H1 (cell line): ENCODE measurements around the gene CIRBP. TPM values are rescaled to one million over a fixed set of nuclear protein-coding genes. Genes with fewer than 3 reads are reported as not detected.

ENCODE experiments used
- CTCF ChIA-PET: fragments of 300-600 bp; sonication (Branson Sonifier 250); formaldehyde crosslinking; loops from one replicate; lab custom pipeline; 2021; ENCODE audit not compliant: partially characterized antibody; lab: Charles Lee
- POLR2A ChIA-PET: fragments of 300-600 bp; sonication (Branson Sonifier 250); formaldehyde crosslinking; loops from one replicate; lab custom pipeline; 2021; ENCODE audit warnings: inconsistent platforms; ENCODE audit not compliant: partially characterized antibody; lab: Charles Lee
- DNase-seq, 2 experiments: peaks; one replicate each; pipeline versions ENCODE4 v3.0.0 to v3.0.0-alpha.2; 2010 to 2022; ENCODE audit warnings: low spot score in 2 of 2, low read depth in 1 of 2, mixed read lengths in 1 of 2
- FAIRE-seq: peaks from 2 replicates; lab custom pipeline; 2011; peaks lifted over from hg19 to GRCh38; lab: Jason Lieb, UNC
- H2AFZ ChIP-seq: 2 replicates; pipeline ENCODE4 v1.8.1; 2012; ENCODE audit warnings: low read length, inconsistent platforms
- H2AK5ac ChIP-seq: 2 replicates; pipeline ENCODE4 v1.6.1; 2013; ENCODE audit warnings: low read depth, low read length
- H2BK120ac ChIP-seq: replicated peaks from 2 replicates; pipeline ENCODE3; 2013; ENCODE audit warnings: low read depth, low read length, inconsistent platforms
- H2BK12ac ChIP-seq: 2 replicates; pipeline ENCODE4 v1.6.1; 2013; ENCODE audit warnings: low read depth, low read length
- H2BK15ac ChIP-seq: 2 replicates; pipeline ENCODE4 v1.6.1; 2013; ENCODE audit warnings: low read length
- H2BK20ac ChIP-seq: 2 replicates; pipeline ENCODE4 v1.6.1; 2013; ENCODE audit warnings: low read length
- H2BK5ac ChIP-seq: 2 replicates; pipeline ENCODE4 v1.6.1; 2013; ENCODE audit warnings: low read depth, low read length
- H3K14ac ChIP-seq: 2 replicates; pipeline ENCODE4 v1.6.1; 2013; ENCODE audit warnings: inconsistent platforms; ENCODE audit not compliant: insufficient read length
- H3K18ac ChIP-seq: 2 replicates; pipeline ENCODE4 v1.6.1; 2013; ENCODE audit warnings: low read length; ENCODE audit errors: extremely low read depth
- H3K23ac ChIP-seq: 2 replicates; pipeline ENCODE4 v1.6.1; 2013; ENCODE audit warnings: inconsistent platforms; ENCODE audit not compliant: insufficient read length
- H3K23me2 ChIP-seq: 2 replicates; pipeline ENCODE4 v1.6.1; 2013; ENCODE audit warnings: low read depth, low read length
- H3K27ac ChIP-seq: 2 replicates; pipeline ENCODE4 v1.6.1; 2011; ENCODE audit warnings: low read depth, low read length, inconsistent platforms
- H3K27me3 ChIP-seq, 4 experiments: replicated peaks in 1 of 4; 1 replicate in 1 of 4; 2 replicates in 3 of 4; pipeline versions ENCODE4 v1.6.1 to v1.8.1; 2011 to 2013; ENCODE audit warnings: low read length in 3 of 4, mild to moderate bottlenecking in 3 of 4, inconsistent platforms in 2 of 4, mixed read lengths in 2 of 4, moderate library complexity in 1 of 4; ENCODE audit not compliant: control insufficient read depth in 3 of 4, insufficient read depth in 3 of 4; ENCODE audit errors: extremely low read depth in 1 of 4
- H3K36me3 ChIP-seq, 4 experiments: 2 replicates each; pipeline versions ENCODE4 v1.6.1 to v1.8.1; 2011 to 2013; ENCODE audit warnings: mild to moderate bottlenecking in 4 of 4, low read length in 3 of 4, moderate library complexity in 2 of 4, control low read depth in 1 of 4, inconsistent platforms in 1 of 4; ENCODE audit not compliant: insufficient read depth in 4 of 4, control insufficient read depth in 2 of 4
- H3K4ac ChIP-seq: replicated peaks from 2 replicates; pipeline ENCODE3; 2013; ENCODE audit warnings: low read length, low read depth, mixed read lengths, inconsistent platforms; ENCODE audit not compliant: insufficient read length
- H3K4me1 ChIP-seq, 4 experiments: replicated peaks in 1 of 4; 1 replicate in 1 of 4; 2 replicates in 3 of 4; pipeline versions ENCODE4 v1.6.1 to v1.8.1; 2011 to 2013; ENCODE audit warnings: low read length in 3 of 4, inconsistent platforms in 2 of 4, mixed read lengths in 1 of 4; ENCODE audit not compliant: insufficient read depth in 4 of 4, control insufficient read depth in 3 of 4
- H3K4me2 ChIP-seq, 2 experiments: 2 replicates each; pipeline versions ENCODE4 v1.6.1 to v1.8.1; 2011 to 2013; ENCODE audit warnings: low read depth in 2 of 2, low read length in 2 of 2, control low read depth in 1 of 2, inconsistent platforms in 1 of 2, mild to moderate bottlenecking in 1 of 2; ENCODE audit not compliant: insufficient read depth in 1 of 2
- H3K4me3 ChIP-seq, 4 experiments: fragments of 200-600, 300-600 bp in 1 of 4; sonication (generic), shearing (Covaris generic), sonication (Bioruptor Twin) in 1 of 4; 2 replicates each; pipeline versions ENCODE4 v1.5.1 to v1.8.1; 2011 to 2016; ENCODE audit warnings: low read length in 4 of 4, low read depth in 3 of 4, control low read depth in 2 of 4, inconsistent platforms in 2 of 4, mild to moderate bottlenecking in 2 of 4, mixed read lengths in 1 of 4, moderate library complexity in 1 of 4; ENCODE audit not compliant: insufficient read depth in 2 of 4; ENCODE audit errors: extremely low read depth in 1 of 4
- H3K56ac ChIP-seq: replicated peaks from 2 replicates; pipeline ENCODE3; 2013; ENCODE audit warnings: low read depth, mild to moderate bottlenecking, mixed read lengths, low read length, inconsistent platforms; ENCODE audit not compliant: insufficient read length
- H3K79me1 ChIP-seq: 2 replicates; pipeline ENCODE4 v1.6.1; 2013; ENCODE audit warnings: low read depth, low read length, control low read depth
- H3K79me2 ChIP-seq, 2 experiments: 2 replicates each; pipeline versions ENCODE4 v1.6.1 to v1.8.1; 2012 to 2013; ENCODE audit warnings: low read length in 2 of 2, mild to moderate bottlenecking in 2 of 2, inconsistent platforms in 1 of 2; ENCODE audit not compliant: insufficient read depth in 2 of 2, control insufficient read depth in 1 of 2
- H3K9ac ChIP-seq, 4 experiments: replicated peaks in 1 of 4; 1 replicate in 1 of 4; 2 replicates in 3 of 4; pipeline versions ENCODE4 v1.6.1 to v1.8.1; 2011 to 2013; ENCODE audit warnings: low read depth in 3 of 4, low read length in 3 of 4, control low read depth in 2 of 4, mild to moderate bottlenecking in 2 of 4, moderate library complexity in 2 of 4, inconsistent platforms in 1 of 4; ENCODE audit errors: extremely low read depth in 1 of 4
- H3K9me3 ChIP-seq, 2 experiments: 2 replicates each; pipeline versions ENCODE4 v1.6.1 to v1.8.1; 2012 to 2013; ENCODE audit warnings: mild to moderate bottlenecking in 2 of 2, moderate library complexity in 2 of 2, control low read depth in 1 of 2, inconsistent platforms in 1 of 2, low read depth in 1 of 2, low read length in 1 of 2, mixed read lengths in 1 of 2; ENCODE audit not compliant: insufficient read depth in 2 of 2
- H4K20me1 ChIP-seq, 2 experiments: replicated peaks in 1 of 2; 2 replicates each; pipeline versions ENCODE3 to v1.8.1; 2011 to 2013; ENCODE audit warnings: inconsistent platforms in 2 of 2, low read length in 2 of 2, mild to moderate bottlenecking in 1 of 2; ENCODE audit not compliant: insufficient read depth in 2 of 2, control insufficient read depth in 1 of 2
- H4K5ac ChIP-seq: 2 replicates; pipeline ENCODE4 v1.6.1; 2013; ENCODE audit warnings: low read length, low read depth, mixed read lengths, inconsistent platforms; ENCODE audit not compliant: insufficient read length
- H4K8ac ChIP-seq: 2 replicates; pipeline ENCODE4 v1.8.0; 2013; ENCODE audit warnings: mild to moderate bottlenecking, moderate library complexity, low read length, inconsistent platforms; ENCODE audit not compliant: insufficient read depth; ENCODE audit errors: extremely low read depth
- H4K91ac ChIP-seq: replicated peaks from 2 replicates; pipeline ENCODE3; 2013; ENCODE audit warnings: low read length, mixed read lengths, inconsistent platforms; ENCODE audit not compliant: insufficient read length
- CHD1 ChIP-seq: IDR thresholded peaks from 2 replicates; pipeline ENCODE4 v1.6.1; 2012; ENCODE audit warnings: low read depth, low read length, improper control_type of control experiment
- MAX ChIP-seq: IDR thresholded peaks from 2 replicates; pipeline ENCODE4 v1.6.1; 2012; ENCODE audit warnings: inconsistent platforms
- POLR2A ChIP-seq, 2 experiments: IDR thresholded peaks; 1 replicate in 1 of 2; 2 replicates in 1 of 2; pipeline ENCODE4 v1.6.1; 2011; ENCODE audit warnings: low read depth in 2 of 2, low read length in 2 of 2, mild to moderate bottlenecking in 2 of 2; ENCODE audit errors: control extremely low read depth in 1 of 2
- POLR2AphosphoS5 ChIP-seq: IDR thresholded peaks from 2 replicates; pipeline ENCODE4 v1.6.1; 2011; ENCODE audit warnings: low read depth, low read length
- WGBS, 2 experiments: shearing (Covaris generic) in 1 of 2; methylation state at CpG; one replicate each; pipeline versions ENCODE4 v1.1.6 to v1.1.7; 2013 to 2015; ENCODE audit warnings: low lambda C conversion rate in 2 of 2, mixed read lengths in 2 of 2, inconsistent platforms in 1 of 2, low coverage in 1 of 2, missing lambda C conversion rate in 1 of 2; ENCODE audit not compliant: insufficient replicate concordance in 2 of 2, insufficient coverage in 1 of 2, insufficient read length in 1 of 2; ENCODE audit errors: extremely low coverage in 1 of 2, missing lambda C conversion rate in 1 of 2; 5-methylcytosine and 5-hydroxymethylcytosine counted together
- polyA plus RNA-seq, 7 experiments: library from polyadenylated mRNA; depleted of rRNA in 3 of 7; stranded (reverse) in 5 of 7; unstranded in 2 of 7; fragments of >200 nt in 5 of 7; fragments of 200-250 nt in 2 of 7; gene quantifications; 1 replicate in 5 of 7; 2 replicates in 1 of 7; 4 replicates in 1 of 7; pipeline versions ENCODE4 v1.2.1 to v1.2.3, GENCODE V29; 2011 to 2013; ENCODE audit warnings: missing spikeins in 2 of 7, mixed read lengths in 2 of 7
- total RNA-seq: library from RNA; stranded (reverse); fragmentation: NEBNext Ultra II Directional; extraction: Animal tissue kit (Norgen Biotek cat#: 25700); gene quantifications from 2 replicates; pipeline ENCODE4 v1.2.1, GENCODE V29; 2021

The CIRBP gene
- total and polyA plus RNA-seq, 2 of the 8 experiments (the other 6 are each of a cell fraction or from before 2014, with no cell fraction given), result 175 to 199 TPM

DNA sequence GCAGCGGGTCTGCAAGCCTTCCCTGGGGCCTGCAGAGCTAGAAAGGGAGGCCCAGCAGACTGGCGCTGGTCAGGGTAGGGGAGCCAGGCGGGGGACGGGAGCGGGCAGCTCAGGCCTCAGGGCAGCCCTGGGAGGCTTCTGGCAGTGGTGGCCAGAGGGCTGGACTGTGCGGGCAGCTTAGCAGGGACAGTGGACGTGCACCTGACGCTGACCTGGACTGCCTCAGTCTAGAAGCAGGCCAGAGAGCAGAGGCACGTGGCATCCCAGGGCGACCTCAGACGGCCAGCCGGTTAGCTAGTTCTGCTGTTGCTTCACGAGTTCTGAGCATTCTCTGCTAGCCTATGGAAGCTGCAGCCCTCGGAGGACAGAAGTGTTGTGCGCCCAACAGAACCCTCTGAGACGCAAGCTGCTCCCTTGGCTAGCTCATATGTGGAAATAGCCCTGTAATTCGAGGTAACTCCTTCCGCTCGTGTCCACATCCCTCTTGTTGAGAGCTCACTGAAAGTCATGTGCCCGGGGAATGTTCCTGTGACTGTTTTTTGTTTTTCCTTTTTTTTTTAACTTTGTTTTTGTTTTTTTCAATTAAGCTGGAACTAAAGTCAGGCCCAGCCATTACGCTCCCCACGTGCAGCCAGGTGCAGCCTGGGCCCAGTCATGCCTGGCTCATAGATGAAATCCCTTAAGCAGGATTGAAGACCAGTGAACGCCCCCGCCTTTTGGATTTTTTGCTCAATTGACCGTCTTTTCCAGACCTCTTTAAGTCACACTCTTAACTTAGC is 4.3 kb downstream of the CIRBP start:
- Histone ChIP-seq H3K4ac (no peak overlapping the region), H3K23me2 (peaks cover 18% of the 10 kb centered on the region; the same call in 1 of the 2 replicates), H2AK5ac (no peak overlapping the region), H3K27me3 (no peaks in the 10 kb centered on the region), H3K23ac (no peak overlapping the region), H3K4me3 (peak overlapping the region in 1 of 4 experiments; percentile 78; a peak in 1 of 8 replicates), H3K4me1 (peaks cover 4 to 30% (median 24%) of the 10 kb centered on the region in 4 experiments; a peak in 6 of 7 replicates), H2BK20ac (no peak overlapping the region), H2AFZ (no peak overlapping the region), H3K18ac (no peak overlapping the region), H3K9me3 (no peaks in the 10 kb centered on the region), H3K56ac (no peak overlapping the region), H2BK120ac (no peak overlapping the region), H3K14ac (no peak overlapping the region), H3K4me2 (peak overlapping the region; percentile 4 to 80; a peak in 1 of 4 replicates), H3K9ac (no peak overlapping the region; a peak in 1 of 7 replicates), H2BK12ac (no peak overlapping the region), H2BK15ac (no peak overlapping the region), H2BK5ac (0 out of 2 replicates have a peak overlapping the region, but pooled peaks have one; percentile 60)
- DNase-seq (no peak), FAIRE-seq (no peak)
- CTCF ChIA-PET, result interaction anchor here (1.3 to 3.1 kb wide), 3 partner anchors 12 to 29 kb away, joined by 5 to 29 read pairs (median 9); no protein-coding TSS in a partner anchor
- 94% methylated on average over 25 of the region's 25 CpGs; no CpG with 5 or more reads in 1 of the 2 experiments for WGBS, 2 experiments
- peak; percentile 94 for TF ChIP-seq POLR2AphosphoS5
- TF ChIP-seq CHD1, result no peak
- peak; percentile 75 to 84 for TF ChIP-seq POLR2A (IDR thresholded peaks at IDR 0.05; ENCODE audit: control extremely low read depth in 1 of 2, low read depth in 2 of 2, low read length in 2 of 2)
- TF ChIP-seq MAX, result no peak
- TF ChIP-seq, all 59 proteins: peak for 2
- Histone ChIP-seq H4K91ac (no peak overlapping the region), H3K79me1 (peaks cover 22% of the 10 kb centered on the region), H4K20me1 (peaks cover 7 to 23% of the 10 kb centered on the region in 2 experiments), H3K79me2 (peaks cover 5 to 38% of the 10 kb centered on the region in 2 experiments), H3K27ac (peak overlapping the region; percentile 11; the same call in 1 of the 2 replicates), H4K8ac (0 out of 2 replicates have a peak overlapping the region, but pooled peaks have one; percentile 36), H4K5ac (no peak overlapping the region), H3K36me3 (peaks cover 33 to 46% (median 41%) of the 10 kb centered on the region in 4 experiments)
- POLR2A ChIA-PET, result interaction anchor here (0.6 to 11.4 kb wide), 27 partner anchors 10 to 422 kb away, joined by 3 to 331 read pairs (median 5); partner anchors contain the start of genes ATP5F1D, CBARP and CIRBP
